ENCODE measurements around the gene STING1.

The STING1 gene

GRCh38 chr5:139461698-139462097, 20.9 kb downstream of the STING1 start:
- TF ChIP-seq TAF1 (IDR thresholded peaks at IDR 0.05; ENCODE audit: borderline replicate concordance, insufficient read depth, low read length) (no peak), FOXP2 (optimal IDR thresholded peaks at IDR 0.05; ENCODE audit: borderline replicate concordance, extremely low read depth, extremely low read length, insufficient read depth) (no peak), REST (IDR thresholded peaks at IDR 0.05; ENCODE audit: insufficient read depth in 1 of 2, low read depth in 2 of 2, low read length in 2 of 2) (no peak), SIN3A (IDR thresholded peaks at IDR 0.05; ENCODE audit: borderline replicate concordance, insufficient read depth, low read length) (no peak), POLR2AphosphoS5 (IDR thresholded peaks at IDR 0.05; ENCODE audit: low read depth, low read length) (no peak)

- TF ChIP-seq TAF1 (IDR thresholded peaks at IDR 0.05; ENCODE audit: borderline replicate concordance, insufficient read depth, low read length) (no peak), REST (IDR thresholded peaks at IDR 0.05; ENCODE audit: insufficient read depth in 1 of 2, low read depth in 2 of 2, low read length in 2 of 2) (no peak), FOXP2 (optimal IDR thresholded peaks at IDR 0.05; ENCODE audit: borderline replicate concordance, extremely low read depth, extremely low read length, insufficient read depth) (no peak), POLR2AphosphoS5 (IDR thresholded peaks at IDR 0.05; ENCODE audit: low read depth, low read length) (no peak), SIN3A (IDR thresholded peaks at IDR 0.05; ENCODE audit: borderline replicate concordance, insufficient read depth, low read length) (no peak)
Measured at GRCh38 chr5:139461176-139461575, 21.4 kb downstream of the STING1 start.

GRCh38 chr5:139460455-139460854, 22.1 kb downstream of the STING1 start:
- TF ChIP-seq SIN3A (IDR thresholded peaks at IDR 0.05; ENCODE audit: borderline replicate concordance, insufficient read depth, low read length) (no peak), TAF1 (IDR thresholded peaks at IDR 0.05; ENCODE audit: borderline replicate concordance, insufficient read depth, low read length) (no peak), FOXP2 (optimal IDR thresholded peaks at IDR 0.05; ENCODE audit: borderline replicate concordance, extremely low read depth, extremely low read length, insufficient read depth) (no peak), REST (IDR thresholded peaks at IDR 0.05; ENCODE audit: insufficient read depth in 1 of 2, low read depth in 2 of 2, low read length in 2 of 2) (no peak), POLR2AphosphoS5 (IDR thresholded peaks at IDR 0.05; ENCODE audit: low read depth, low read length) (no peak)

- no peak for TF ChIP-seq SIN3A (IDR thresholded peaks at IDR 0.05; ENCODE audit: borderline replicate concordance, insufficient read depth, low read length)
- TF ChIP-seq POLR2AphosphoS5 (IDR thresholded peaks at IDR 0.05; ENCODE audit: low read depth, low read length), result no peak
- TF ChIP-seq TAF1 (IDR thresholded peaks at IDR 0.05; ENCODE audit: borderline replicate concordance, insufficient read depth, low read length), result no peak
- no peak for TF ChIP-seq REST (IDR thresholded peaks at IDR 0.05; ENCODE audit: insufficient read depth in 1 of 2, low read depth in 2 of 2, low read length in 2 of 2)
- no peak for TF ChIP-seq FOXP2 (optimal IDR thresholded peaks at IDR 0.05; ENCODE audit: borderline replicate concordance, extremely low read depth, extremely low read length, insufficient read depth)
Measured at GRCh38 chr5:139459451-139459934, 23.1 kb downstream of the STING1 start.
